NOMO-1 (cell line): ENCODE measurements around the gene RAB12.
"Not testable (repeated sequence)": the region's sequence is repeated elsewhere in the genome, so short reads cannot be mapped to it uniquely, and the experiment has no call there.

Source experiments
- DNase-seq, 2 experiments: peaks; one replicate each; lab custom pipeline; 2025; ENCODE audit not compliant: unreplicated experiment in 2 of 2; lab: John Stamatoyannopoulos, UW

The RAB12 gene

DNA sequence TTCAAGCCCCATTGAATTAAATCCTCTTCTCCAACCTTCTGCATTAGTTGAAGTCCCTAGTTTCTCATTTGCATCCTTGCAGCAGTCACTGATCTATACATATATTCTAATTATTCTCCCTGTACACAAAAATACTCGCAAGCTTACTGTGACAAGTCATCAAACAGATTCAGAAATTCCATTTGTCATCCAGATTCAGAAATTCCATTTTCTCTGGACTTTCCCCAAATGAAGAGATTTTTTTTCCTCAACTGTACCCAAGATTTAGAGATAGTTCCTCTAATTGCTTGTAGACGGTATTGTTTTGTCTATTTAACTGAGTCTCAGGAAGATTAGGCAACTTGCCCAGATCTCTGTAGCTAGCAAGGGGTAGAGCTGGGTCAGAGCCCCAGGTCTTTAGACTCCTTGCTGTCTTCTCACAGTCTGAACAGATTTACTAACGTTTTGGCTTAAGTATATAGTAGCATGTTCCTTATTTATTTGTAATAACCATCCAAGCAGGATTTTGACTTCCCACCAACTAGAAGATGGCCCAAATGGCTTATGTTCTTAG lies 34.2 kb downstream of the RAB12 start:
- no peak for DNase-seq

DNA sequence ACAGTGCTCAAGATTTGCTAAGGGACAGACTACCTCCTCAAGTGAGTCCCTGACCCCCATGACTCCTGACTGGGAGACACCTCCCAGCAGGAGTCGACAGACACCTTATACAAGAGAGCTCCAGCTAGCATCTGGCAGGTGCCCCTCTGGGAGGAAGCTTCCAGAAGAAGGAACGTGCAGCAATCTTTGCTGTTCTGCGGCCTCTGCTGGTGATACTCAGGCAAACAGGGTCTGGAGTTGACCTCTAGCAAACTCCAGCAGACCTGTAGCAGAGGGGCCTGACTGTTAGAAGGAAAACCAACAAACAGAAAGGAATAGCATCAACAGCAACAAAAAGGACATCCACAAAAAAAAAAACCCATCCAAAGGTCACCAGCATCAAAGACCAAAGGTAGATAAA lies 38.1 kb downstream of the RAB12 start:
- DNase-seq = not testable (repeated sequence)

GRCh38 chr18:8651478-8652261 lies 42.4 kb downstream of the RAB12 start:
- DNase-seq = not testable (repeated sequence)

- DNase-seq = peak in 1 of 2 experiments; percentile 24
Measured at GRCh38 chr18:8654503-8655451, 45.5 kb downstream of the RAB12 start.

- DNase-seq = no peak
Measured at GRCh38 chr18:8656232-8656631, 47.0 kb downstream of the RAB12 start.

GRCh38 chr18:8657050-8657820 lies 48.0 kb downstream of the RAB12 start:
- DNase-seq = no peak

GRCh38 chr18:8657873-8658470 lies 48.7 kb downstream of the RAB12 start:
- DNase-seq = no peak

DNA sequence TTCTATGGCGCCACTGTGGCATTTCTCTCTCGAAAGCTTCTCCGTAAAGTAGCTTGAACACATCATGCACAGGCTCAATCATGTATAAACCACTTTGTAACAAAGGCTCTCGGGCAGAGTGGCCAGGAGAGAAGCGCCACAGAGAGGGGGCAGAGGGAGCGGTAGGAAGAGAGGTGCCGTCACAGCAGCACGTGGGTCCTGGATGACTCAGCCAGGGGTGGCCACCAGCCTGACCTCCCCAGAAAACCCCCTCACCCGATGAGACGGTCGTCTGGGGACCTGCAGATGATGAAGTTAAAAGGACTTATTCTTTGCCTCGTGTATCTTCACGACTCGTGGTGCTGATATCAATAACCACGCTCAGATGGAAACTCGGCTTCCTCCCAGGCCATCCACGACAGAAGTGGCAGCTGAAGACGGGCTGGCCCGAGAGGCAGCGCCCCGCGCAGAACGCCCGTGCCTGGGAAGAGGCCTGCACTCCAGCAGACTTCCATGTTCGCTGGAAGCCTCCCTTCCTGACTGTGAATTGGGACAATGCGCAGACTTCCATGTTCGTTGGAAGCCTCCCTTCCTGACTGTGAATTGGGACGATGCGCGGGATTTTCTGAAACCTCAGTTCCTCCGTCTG lies 49.7 kb downstream of the RAB12 start:
- no peak for DNase-seq

DNA sequence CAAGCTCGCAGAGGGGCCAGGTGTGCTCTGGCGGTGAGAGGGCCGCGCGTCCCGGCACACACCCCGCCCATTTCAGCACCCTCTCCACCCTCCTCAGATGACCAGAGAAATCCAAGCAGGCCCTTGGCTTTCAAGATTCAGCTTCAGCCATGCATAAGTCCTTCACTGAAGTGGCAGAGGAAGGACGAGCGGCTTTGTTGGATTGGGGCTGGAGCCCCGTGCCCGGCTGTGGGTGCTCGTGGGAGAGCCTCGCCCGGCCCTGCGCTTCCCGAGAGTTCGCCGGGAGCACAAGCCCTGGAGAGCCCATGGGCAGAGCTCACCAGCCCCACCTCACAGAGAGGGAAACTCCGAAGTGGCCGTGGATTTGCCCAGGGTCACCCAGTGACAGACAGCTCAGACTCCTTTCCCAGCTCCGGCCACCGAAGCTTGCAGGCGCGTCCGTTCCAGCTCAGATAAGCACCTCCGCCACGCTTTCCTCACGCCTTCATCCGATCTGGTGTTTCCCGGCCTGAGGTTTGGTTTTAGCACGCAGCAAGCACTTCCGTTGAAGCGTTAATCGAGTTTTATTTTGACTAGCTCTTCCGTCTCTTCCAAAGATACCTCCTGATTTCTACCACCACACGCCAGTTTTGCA lies 50.5 kb downstream of the RAB12 start:
- no peak for DNase-seq

DNA sequence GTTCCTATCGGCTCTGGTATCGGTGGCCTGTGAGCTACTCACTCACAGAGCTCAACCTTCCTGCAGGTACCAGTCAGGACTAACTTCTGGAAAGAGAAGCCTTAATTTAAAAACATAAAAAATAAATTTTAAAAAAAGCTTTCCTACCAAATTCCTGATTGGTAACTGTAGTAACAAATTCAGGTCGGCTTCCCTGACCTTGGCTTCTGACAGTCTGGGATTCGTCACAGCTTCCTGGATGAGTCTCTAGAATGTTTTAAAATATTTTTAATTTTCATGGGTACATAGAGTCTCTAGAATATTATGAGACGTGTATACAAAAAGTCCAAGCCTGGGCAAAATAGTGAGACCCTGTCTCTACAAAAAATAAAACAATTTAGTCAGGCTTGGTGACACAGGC lies 51.1 kb downstream of the RAB12 start:
- DNase-seq = no peak

GRCh38 chr18:8661754-8662559 lies 52.7 kb downstream of the RAB12 start:
- DNase-seq = no peak

DNA sequence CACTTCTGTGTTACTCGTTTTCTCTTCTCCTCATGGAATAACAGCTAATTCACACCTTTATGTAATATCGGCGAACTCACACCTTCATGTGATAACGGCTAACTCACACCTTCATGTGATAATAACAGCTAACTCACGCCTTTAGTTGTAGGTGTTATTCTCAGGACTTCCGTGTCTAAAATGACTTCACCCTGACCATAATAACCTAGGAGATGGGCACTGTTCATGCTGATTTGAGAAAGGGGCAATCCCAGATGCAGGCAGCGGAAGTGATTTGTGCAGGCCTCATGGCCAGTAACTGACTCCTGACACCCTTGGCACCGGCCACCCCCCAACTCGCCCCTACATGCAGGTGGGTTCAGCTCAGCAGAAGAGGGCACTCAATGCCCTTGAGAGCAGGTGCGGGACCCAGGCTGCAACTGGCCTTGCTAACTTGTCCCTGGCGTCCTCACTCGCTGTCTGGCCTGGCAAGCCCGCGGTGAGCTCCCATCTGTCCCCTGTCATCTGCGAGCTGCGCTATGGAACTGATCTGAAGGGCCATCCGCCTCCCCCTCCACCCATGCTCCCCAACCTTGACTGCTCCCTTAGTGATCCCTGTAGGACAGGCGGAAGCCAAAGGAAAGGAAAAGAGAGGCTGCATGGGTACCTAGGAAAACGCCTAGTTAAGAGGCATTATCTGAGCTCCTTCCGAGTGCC lies 53.5 kb downstream of the RAB12 start:
- no peak for DNase-seq

DNA sequence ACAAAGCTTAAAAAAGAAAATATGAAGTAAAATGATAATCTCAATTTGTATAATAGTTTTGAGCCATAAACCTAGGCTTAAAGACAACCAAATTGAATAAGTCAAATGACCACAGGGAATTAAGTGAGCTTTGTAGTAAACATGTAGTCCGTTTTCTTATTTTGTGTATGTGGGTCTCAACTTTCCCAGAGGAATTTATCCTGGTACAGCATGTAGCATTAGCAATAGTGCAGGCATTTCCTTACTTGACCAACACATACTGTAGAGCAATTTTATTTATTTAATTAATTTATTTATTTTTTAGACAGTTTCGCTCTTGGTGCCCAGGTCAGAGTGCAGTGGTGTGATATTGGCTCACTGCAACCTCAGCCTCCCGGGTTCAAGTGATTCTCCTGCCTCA lies 58.6 kb downstream of the RAB12 start:
- DNase-seq = no peak

GRCh38 chr18:8668381-8668780 lies 59.1 kb downstream of the RAB12 start:
- no peak for DNase-seq

GRCh38 chr18:8669571-8669970 lies 60.3 kb downstream of the RAB12 start:
- DNase-seq = no peak

GRCh38 chr18:8673256-8674209 lies 64.3 kb downstream of the RAB12 start:
- no peak for DNase-seq

GRCh38 chr18:8675057-8675456 lies 65.8 kb downstream of the RAB12 start:
- DNase-seq = no peak
